ENCODE measurements around the gene KRT71. TPM values are rescaled to one million over a fixed set of nuclear protein-coding genes. Genes with fewer than 3 reads are reported as not detected.

KRT71 gene
- total RNA-seq, 3 donors from 2014 or later = not detected

DNA sequence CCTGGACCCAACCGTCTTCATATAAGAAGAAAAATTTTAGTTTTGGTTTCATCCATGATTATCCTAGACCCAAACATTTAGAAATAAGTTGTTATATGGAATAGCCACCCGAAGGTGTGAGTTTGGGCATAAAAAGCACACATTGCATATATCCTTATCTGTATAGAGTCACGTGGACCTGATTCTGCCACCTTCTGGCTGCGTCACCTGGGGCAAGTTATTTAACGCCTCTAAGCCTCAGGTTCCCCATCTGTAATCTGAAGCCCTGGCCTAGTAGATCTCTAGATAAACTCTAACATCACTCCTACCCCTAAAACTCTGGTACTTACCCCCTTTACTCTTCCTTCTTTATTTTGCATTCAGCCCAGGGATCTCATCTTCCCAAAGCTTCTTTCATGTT is 18.5 kb downstream of the KRT71 start:
- intact Hi-C loops (cut with DNase I, micrococcal nuclease) = no loop called here
- H3K9me3 ChIP-seq = no peaks in the 10 kb centered on the region
- DNase-seq (peak in 1 of 3 donors; percentile 64), ATAC-seq (peak; percentile 59)
- H3K36me3 ChIP-seq (ENCODE audit: low read depth) = no peaks in the 10 kb centered on the region
- H3K4me1 ChIP-seq (ENCODE audit: low read depth) = no peaks in the 10 kb centered on the region
- no peak overlapping the region for H3K4me3 ChIP-seq
- TF ChIP-seq, protein P1, sequence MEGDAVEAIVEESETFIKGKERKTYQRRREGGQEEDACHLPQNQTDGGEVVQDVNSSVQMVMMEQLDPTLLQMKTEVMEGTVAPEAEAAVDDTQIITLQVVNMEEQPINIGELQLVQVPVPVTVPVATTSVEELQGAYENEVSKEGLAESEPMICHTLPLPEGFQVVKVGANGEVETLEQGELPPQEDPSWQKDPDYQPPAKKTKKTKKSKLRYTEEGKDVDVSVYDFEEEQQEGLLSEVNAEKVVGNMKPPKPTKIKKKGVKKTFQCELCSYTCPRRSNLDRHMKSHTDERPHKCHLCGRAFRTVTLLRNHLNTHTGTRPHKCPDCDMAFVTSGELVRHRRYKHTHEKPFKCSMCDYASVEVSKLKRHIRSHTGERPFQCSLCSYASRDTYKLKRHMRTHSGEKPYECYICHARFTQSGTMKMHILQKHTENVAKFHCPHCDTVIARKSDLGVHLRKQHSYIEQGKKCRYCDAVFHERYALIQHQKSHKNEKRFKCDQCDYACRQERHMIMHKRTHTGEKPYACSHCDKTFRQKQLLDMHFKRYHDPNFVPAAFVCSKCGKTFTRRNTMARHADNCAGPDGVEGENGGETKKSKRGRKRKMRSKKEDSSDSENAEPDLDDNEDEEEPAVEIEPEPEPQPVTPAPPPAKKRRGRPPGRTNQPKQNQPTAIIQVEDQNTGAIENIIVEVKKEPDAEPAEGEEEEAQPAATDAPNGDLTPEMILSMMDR (IDR thresholded peaks at IDR 0.05) = no peak

DNA sequence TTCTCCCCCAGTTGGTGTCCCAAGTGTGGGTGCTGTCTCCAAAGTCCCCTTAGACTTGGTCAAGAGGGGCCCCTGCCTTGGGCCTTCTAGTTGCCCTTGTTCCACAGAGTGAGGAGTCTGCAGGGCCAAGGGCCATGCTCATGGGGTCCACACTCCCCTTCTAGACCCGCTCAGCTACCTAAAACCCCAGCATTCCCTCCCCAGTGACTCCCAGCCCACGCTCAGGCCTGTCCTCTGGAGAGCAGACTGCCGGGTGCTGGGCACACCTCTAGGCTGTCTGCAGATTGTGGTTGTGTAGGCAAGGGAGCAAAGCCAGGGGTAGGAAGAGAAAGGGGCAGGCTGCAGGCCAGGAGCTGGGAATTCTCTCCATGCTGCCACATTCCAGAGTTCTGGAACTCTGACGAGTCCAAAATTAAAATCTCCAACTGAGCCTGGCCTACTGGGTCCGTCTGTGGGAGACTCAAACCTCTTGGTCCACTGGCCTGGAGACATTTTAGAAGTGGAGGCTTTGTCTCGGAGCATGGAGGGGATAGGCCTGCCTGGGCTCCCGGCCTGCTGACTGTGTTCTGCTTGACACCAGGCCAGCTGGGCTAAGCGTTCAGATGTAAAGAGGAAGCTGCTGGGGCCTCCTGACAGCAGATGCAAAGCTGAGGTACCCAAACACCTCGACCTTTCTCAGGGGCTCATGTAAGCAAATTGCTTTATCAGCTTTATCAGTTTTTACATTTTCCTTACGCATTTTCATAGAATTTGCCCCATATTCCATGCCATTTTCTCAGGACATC is 19.1 kb downstream of the KRT71 start:
- Histone ChIP-seq H3K9me3 (no peaks in the 10 kb centered on the region), H3K4me1 (ENCODE audit: low read depth) (no peaks in the 10 kb centered on the region), H3K4me3 (no peak overlapping the region), H3K36me3 (ENCODE audit: low read depth) (no peaks in the 10 kb centered on the region)
- TF ChIP-seq, protein P1 (IDR thresholded peaks at IDR 0.05) = no peak
- no peak for DNase-seq
- no peak for ATAC-seq
- intact Hi-C loops (cut with DNase I, micrococcal nuclease) = no loop called here

DNA sequence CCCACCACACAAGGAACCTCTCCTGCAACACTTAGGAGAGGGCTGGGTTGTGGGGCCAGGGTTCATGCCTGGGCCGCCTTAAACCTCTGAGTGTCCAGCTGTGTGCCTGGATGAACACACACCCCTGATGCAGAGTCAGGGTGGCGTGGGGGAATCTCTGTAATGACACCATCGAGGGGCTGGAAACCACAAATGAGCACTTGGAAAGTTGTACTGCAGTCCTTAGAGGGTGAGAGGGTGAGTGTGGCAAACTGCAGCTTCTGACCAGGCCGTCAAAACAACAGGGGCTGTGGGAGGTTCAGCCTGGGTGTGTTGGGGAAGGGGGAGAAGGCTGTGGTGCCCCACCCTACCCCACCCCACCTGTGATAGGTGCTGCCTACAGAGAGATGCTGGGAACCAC is 20.3 kb downstream of the KRT71 start:
- intact Hi-C loops (cut with DNase I, micrococcal nuclease) = no loop called here
- ATAC-seq = no peak

DNA sequence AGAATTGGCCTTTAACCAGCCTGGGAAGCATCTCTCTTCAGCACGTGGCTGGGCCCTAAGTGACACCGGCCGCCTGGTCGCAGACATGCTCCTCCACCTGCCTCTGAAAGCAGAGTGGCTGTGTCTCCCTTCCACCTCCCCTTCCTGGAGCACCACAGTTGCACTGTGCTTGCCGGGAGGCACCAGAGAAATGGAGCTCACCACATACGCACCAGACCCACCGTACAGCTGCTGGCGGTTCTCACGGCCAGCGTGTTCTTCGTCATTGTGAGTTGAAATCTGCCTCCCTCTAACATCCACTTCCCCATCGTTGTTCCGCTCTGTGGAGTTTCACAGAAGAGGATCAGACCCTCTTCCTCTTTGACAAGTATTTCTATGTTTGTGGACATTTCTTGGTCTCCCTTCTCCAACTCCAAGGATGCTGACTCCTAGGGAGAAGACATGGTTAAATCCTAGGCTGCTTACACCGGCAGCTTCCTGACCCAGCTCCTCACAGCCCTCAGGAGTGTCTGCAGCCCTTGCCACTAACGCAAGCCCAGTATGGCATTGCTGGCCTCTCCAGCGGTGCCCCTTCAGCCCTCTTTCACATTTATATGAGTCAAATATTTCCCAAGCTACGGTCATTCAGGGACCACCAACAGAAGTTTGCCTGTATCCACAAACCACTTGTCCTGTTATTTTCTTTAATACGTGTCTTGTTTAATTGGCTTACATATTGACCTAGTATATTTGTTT is 21.2 kb downstream of the KRT71 start:
- Histone ChIP-seq H3K4me1 (ENCODE audit: low read depth) (no peaks in the 10 kb centered on the region), H3K36me3 (ENCODE audit: low read depth) (no peaks in the 10 kb centered on the region), H3K9me3 (no peaks in the 10 kb centered on the region), H3K4me3 (no peak overlapping the region)
- TF ChIP-seq, protein P1 (IDR thresholded peaks at IDR 0.05) = no peak
- no peak for ATAC-seq
- DNase-seq = peak in 1 of 3 donors; percentile 6
- intact Hi-C loops (cut with DNase I, micrococcal nuclease) = no loop called here

More for the DNA sequence above, 20.3 kb downstream of the KRT71 start:
- no peak overlapping the region for H3K4me3 ChIP-seq
- DNase-seq = no peak
- no peaks in the 10 kb centered on the region for H3K36me3 ChIP-seq (ENCODE audit: low read depth)
- no peaks in the 10 kb centered on the region for H3K9me3 ChIP-seq
- TF ChIP-seq, protein P1 (IDR thresholded peaks at IDR 0.05) = no peak
- H3K4me1 ChIP-seq (ENCODE audit: low read depth) = no peaks in the 10 kb centered on the region

DNA sequence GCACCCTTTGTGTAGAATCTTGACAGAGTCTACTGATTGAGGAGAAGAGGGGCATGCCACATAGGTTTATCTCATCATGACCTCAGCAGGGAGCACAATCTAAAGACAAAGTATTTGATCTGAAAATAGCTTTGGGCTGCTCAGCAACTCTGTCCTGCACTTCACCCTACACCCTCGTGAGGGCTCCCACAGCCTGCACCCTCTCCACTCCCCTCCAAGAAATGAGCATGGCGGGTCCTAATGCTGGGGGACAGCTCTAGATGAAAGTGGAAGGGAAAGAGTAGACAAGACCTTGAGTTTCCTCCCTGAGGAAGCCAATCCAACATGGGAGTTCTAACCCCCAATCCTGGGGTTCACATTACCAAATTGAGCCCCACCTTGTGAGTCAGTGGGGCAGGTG is 22.0 kb downstream of the KRT71 start:
- intact Hi-C loops (cut with DNase I, micrococcal nuclease) = no loop called here
- no peaks in the 10 kb centered on the region for H3K9me3 ChIP-seq
- no peak overlapping the region for H3K4me3 ChIP-seq
- ATAC-seq = no peak
- H3K36me3 ChIP-seq (ENCODE audit: low read depth) = no peaks in the 10 kb centered on the region
- H3K4me1 ChIP-seq (ENCODE audit: low read depth) = no peaks in the 10 kb centered on the region
- no peak for DNase-seq
- TF ChIP-seq, protein P1 (IDR thresholded peaks at IDR 0.05) = no peak
